HL-60 (cell line): ENCODE data around the gene HIF1A.

ENCODE experiments used
- GABPA ChIP-seq: IDR thresholded peaks from 2 replicates; pipeline ENCODE4 v1.6.1; 2012; ENCODE audit warnings: low read depth
- POLR2AphosphoS5 ChIP-seq: IDR thresholded peaks from 2 replicates; pipeline ENCODE4 v1.6.1; 2012; ENCODE audit warnings: low read depth
- SPI1 ChIP-seq: IDR thresholded peaks from 2 replicates; pipeline ENCODE4 v1.6.1; 2012; ENCODE audit warnings: low read depth, mild to moderate bottlenecking, borderline replicate concordance
- TF ChIP-seq, protein P1 (sequence below): IDR thresholded peaks from one replicate; pipeline ENCODE4 v1.5.1; 2011; ENCODE audit warnings: low read length, control low read depth, inconsistent platforms; ENCODE audit not compliant: insufficient read depth
- TF ChIP-seq, protein P2 (sequence below): IDR thresholded peaks from 2 replicates; pipeline ENCODE4 v1.6.1; 2012; ENCODE audit warnings: low read depth; ENCODE audit not compliant: insufficient replicate concordance

DNA sequence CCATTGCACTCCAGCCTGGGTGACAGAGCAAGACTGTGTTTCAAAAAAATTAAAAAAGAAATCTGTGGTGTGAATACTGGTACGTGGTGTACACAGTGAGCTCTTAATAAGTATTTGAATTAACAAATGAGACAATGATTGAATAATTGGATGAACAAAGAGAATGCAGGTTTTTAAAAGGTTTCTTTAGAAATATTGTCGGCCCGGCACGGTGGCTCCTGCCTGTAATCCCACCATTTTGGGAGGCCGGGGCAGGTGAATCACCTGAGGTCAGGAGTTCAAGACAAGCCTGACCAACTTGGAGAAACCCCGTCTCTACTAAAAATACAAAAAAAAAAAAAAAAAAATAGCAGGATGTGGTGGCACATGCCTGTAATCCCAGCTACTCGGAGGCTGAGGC, 6.6 kb downstream of the HIF1A start:
- TF ChIP-seq, protein P1, sequence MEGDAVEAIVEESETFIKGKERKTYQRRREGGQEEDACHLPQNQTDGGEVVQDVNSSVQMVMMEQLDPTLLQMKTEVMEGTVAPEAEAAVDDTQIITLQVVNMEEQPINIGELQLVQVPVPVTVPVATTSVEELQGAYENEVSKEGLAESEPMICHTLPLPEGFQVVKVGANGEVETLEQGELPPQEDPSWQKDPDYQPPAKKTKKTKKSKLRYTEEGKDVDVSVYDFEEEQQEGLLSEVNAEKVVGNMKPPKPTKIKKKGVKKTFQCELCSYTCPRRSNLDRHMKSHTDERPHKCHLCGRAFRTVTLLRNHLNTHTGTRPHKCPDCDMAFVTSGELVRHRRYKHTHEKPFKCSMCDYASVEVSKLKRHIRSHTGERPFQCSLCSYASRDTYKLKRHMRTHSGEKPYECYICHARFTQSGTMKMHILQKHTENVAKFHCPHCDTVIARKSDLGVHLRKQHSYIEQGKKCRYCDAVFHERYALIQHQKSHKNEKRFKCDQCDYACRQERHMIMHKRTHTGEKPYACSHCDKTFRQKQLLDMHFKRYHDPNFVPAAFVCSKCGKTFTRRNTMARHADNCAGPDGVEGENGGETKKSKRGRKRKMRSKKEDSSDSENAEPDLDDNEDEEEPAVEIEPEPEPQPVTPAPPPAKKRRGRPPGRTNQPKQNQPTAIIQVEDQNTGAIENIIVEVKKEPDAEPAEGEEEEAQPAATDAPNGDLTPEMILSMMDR = no peak
- TF ChIP-seq POLR2AphosphoS5 (no peak), GABPA (no peak), SPI1 (no peak)
- TF ChIP-seq, protein P2, sequence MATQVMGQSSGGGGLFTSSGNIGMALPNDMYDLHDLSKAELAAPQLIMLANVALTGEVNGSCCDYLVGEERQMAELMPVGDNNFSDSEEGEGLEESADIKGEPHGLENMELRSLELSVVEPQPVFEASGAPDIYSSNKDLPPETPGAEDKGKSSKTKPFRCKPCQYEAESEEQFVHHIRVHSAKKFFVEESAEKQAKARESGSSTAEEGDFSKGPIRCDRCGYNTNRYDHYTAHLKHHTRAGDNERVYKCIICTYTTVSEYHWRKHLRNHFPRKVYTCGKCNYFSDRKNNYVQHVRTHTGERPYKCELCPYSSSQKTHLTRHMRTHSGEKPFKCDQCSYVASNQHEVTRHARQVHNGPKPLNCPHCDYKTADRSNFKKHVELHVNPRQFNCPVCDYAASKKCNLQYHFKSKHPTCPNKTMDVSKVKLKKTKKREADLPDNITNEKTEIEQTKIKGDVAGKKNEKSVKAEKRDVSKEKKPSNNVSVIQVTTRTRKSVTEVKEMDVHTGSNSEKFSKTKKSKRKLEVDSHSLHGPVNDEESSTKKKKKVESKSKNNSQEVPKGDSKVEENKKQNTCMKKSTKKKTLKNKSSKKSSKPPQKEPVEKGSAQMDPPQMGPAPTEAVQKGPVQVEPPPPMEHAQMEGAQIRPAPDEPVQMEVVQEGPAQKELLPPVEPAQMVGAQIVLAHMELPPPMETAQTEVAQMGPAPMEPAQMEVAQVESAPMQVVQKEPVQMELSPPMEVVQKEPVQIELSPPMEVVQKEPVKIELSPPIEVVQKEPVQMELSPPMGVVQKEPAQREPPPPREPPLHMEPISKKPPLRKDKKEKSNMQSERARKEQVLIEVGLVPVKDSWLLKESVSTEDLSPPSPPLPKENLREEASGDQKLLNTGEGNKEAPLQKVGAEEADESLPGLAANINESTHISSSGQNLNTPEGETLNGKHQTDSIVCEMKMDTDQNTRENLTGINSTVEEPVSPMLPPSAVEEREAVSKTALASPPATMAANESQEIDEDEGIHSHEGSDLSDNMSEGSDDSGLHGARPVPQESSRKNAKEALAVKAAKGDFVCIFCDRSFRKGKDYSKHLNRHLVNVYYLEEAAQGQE = no peak
